Neural cell (in vitro differentiated cells): ENCODE measurements around the gene GRAP2. TPM values are rescaled to one million over a fixed set of nuclear protein-coding genes. Genes with fewer than 3 reads are reported as not detected.

Source experiments
- H2AFZ ChIP-seq: fragments of 200-600, 300-800 bp; sonication (generic), shearing (Covaris generic); 2 replicates; pipeline ENCODE4 v1.6.0; 2014; ENCODE audit warnings: low read depth, mild to moderate bottlenecking, antibody characterized with exemption, low read length, moderate library complexity
- H3F3A ChIP-seq: fragments of 200-600 bp; shearing (Covaris generic); 2 replicates; pipeline ENCODE4 v1.6.1; 2016; ENCODE audit warnings: mild to moderate bottlenecking, moderate library complexity, mixed read lengths, antibody characterized with exemption, low read length; ENCODE audit not compliant: insufficient read depth, poor library complexity, severe bottlenecking
- H3K27ac ChIP-seq: fragments of 200-600, 300-800 bp; sonication (generic), shearing (Covaris generic); 2 replicates; pipeline ENCODE4 v1.5.1; 2014; ENCODE audit warnings: mild to moderate bottlenecking, low read length, moderate library complexity
- H3K27me3 ChIP-seq: fragments of 300-800, 200-600 bp; sonication (generic), shearing (Covaris generic); 2 replicates; pipeline ENCODE4 v1.6.0; 2014; ENCODE audit warnings: mild to moderate bottlenecking, low read depth, low read length, moderate library complexity; ENCODE audit not compliant: insufficient read depth
- H3K36me3 ChIP-seq: fragments of 300-800, 200-600 bp; sonication (generic), shearing (Covaris generic); 2 replicates; pipeline ENCODE4 v1.5.1; 2014; ENCODE audit warnings: mild to moderate bottlenecking, antibody characterized with exemption, low read length, moderate library complexity; ENCODE audit not compliant: insufficient read depth
- H3K4me2 ChIP-seq: fragments of 300-800, 200-600 bp; sonication (generic), shearing (Covaris generic); 2 replicates; pipeline ENCODE4 v1.6.0; 2014; ENCODE audit warnings: mild to moderate bottlenecking, low read length
- H3K4me3 ChIP-seq: fragments of 300-800, 200-600 bp; sonication (generic), shearing (Covaris generic); 2 replicates; pipeline ENCODE4 v1.5.1; 2014; ENCODE audit warnings: mild to moderate bottlenecking, low read length, moderate library complexity
- H3K79me2 ChIP-seq: fragments of 200-600 bp; shearing (Covaris generic); replicated peaks from 2 replicates; pipeline ENCODE4 v1.6.0; 2014; ENCODE audit warnings: mild to moderate bottlenecking, low read length, moderate library complexity; ENCODE audit not compliant: insufficient read depth
- H3K9ac ChIP-seq: fragments of 300-800, 200-600 bp; sonication (generic), shearing (Covaris generic); 2 replicates; pipeline ENCODE4 v1.6.1; 2016; ENCODE audit warnings: mild to moderate bottlenecking, low read length, mixed read lengths
- H3K9me2 ChIP-seq: fragments of 200-600 bp; shearing (Covaris generic); 2 replicates; pipeline ENCODE4 v1.6.1; 2016; ENCODE audit warnings: mild to moderate bottlenecking, low read length, mixed read lengths; ENCODE audit not compliant: insufficient read depth
- H3K9me3 ChIP-seq: fragments of 200-600, 300-800 bp; sonication (generic), shearing (Covaris generic); 2 replicates; pipeline ENCODE4 v1.6.1; 2016; ENCODE audit warnings: mild to moderate bottlenecking, mixed run types, low read length, moderate library complexity, mixed read lengths
- H4K20me1 ChIP-seq: fragments of 200-600 bp; shearing (Covaris generic); 2 replicates; pipeline ENCODE4 v1.6.1; 2016; ENCODE audit warnings: mild to moderate bottlenecking, mixed run types; ENCODE audit not compliant: insufficient read depth
- CTCF ChIP-seq: fragments of 450-650 bp; IDR thresholded peaks from 2 replicates; pipeline ENCODE4 v1.5.1; 2014; ENCODE audit warnings: antibody characterized with exemption, mild to moderate bottlenecking, moderate library complexity; ENCODE audit not compliant: poor library complexity, severe bottlenecking
- EP300 ChIP-seq: fragments of 450-650 bp; conservative IDR thresholded peaks from 2 replicates; pipeline ENCODE4 v1.6.1; 2014; ENCODE audit warnings: antibody characterized with exemption, mild to moderate bottlenecking, moderate library complexity; ENCODE audit not compliant: poor library complexity, severe bottlenecking
- EZH2 ChIP-seq: fragments of 200-600, 300-800 bp; shearing (Covaris generic), sonication (generic); IDR thresholded peaks from 2 replicates; pipeline ENCODE4 v1.6.1; 2014; ENCODE audit warnings: antibody characterized with exemption, low read length, borderline replicate concordance, mild to moderate bottlenecking; ENCODE audit not compliant: insufficient read depth, poor library complexity, severe bottlenecking
- MXI1 ChIP-seq: fragments of 450-650 bp; conservative IDR thresholded peaks from 2 replicates; pipeline ENCODE4 v1.6.1; 2014; ENCODE audit warnings: antibody characterized with exemption, mild to moderate bottlenecking; ENCODE audit not compliant: poor library complexity, severe bottlenecking
- POLR2AphosphoS5 ChIP-seq: IDR thresholded peaks from 2 replicates; pipeline ENCODE4 v1.6.1; 2012
- RAD21 ChIP-seq: fragments of 450-650 bp; conservative IDR thresholded peaks from 2 replicates; pipeline ENCODE4 v1.6.1; 2014; ENCODE audit warnings: antibody characterized with exemption, mild to moderate bottlenecking, moderate library complexity
- SMC3 ChIP-seq: fragments of 450-650 bp; conservative IDR thresholded peaks from 2 replicates; pipeline ENCODE4 v1.6.1; 2014; ENCODE audit warnings: antibody characterized with exemption, mild to moderate bottlenecking, moderate library complexity; ENCODE audit not compliant: poor library complexity
- TAF1 ChIP-seq: IDR thresholded peaks from 2 replicates; pipeline ENCODE4 v1.6.1; 2012; ENCODE audit warnings: low read depth
- polyA plus RNA-seq: library from polyadenylated mRNA; depleted of rRNA; stranded (reverse); fragments of >200 nt; gene quantifications from 2 replicates; pipeline ENCODE4 v1.2.3, GENCODE V29; 2014
- TF ChIP-seq, protein P1 (sequence below): IDR thresholded peaks from 2 replicates; pipeline ENCODE4 v1.6.1; 2012; ENCODE audit warnings: borderline replicate concordance

Gene GRAP2
- polyA plus RNA-seq, 1 donor from 2014 or later: 0.30 TPM

DNA sequence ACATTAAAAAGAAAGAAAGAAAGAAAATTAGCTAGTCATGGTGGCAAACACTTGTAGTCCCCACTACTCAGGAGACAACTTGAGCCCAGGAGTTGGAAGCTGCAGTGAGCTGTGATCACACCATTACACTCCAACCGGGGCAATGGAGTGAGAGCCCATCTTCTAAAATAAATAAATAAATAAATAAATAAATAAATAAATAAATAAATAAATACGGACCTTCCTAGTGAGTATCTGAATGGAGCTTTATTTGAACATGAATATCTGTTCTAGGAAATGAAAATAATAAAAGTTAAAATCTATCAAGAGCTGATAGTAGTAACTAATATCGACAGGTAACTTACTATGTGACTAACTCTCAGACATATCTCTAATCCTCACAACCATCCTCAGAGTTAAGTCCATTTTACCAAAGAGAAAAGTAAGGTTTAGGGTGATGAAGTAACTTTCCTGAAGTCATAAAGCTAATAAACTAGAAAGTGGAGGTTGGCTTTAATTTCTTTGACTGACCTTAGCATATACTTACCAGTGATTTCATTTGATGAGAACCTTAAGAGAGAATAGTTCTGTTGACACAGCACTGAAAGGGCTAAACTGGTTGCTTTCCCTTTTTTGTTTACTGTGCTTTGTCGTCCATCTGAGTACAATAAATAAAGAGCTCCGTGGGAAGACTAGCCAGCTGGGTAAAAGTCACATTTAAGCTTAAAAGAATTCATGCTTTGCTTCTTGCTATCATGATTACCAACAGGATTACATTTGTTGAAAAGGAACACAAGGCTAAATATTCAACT lies 29.7 kb upstream of the GRAP2 start:
- Histone ChIP-seq H3K9ac (no peak overlapping the region), H3K4me2 (no peak overlapping the region), H3K27ac (no peak overlapping the region), H3K79me2 (no peaks in the 10 kb centered on the region), H3K27me3 (no peaks in the 10 kb centered on the region), H3K4me3 (no peak overlapping the region), H3K9me3 (no peaks in the 10 kb centered on the region), H3F3A (no peaks in the 10 kb centered on the region), H2AFZ (no peak overlapping the region), H4K20me1 (no peaks in the 10 kb centered on the region), H3K36me3 (no peaks in the 10 kb centered on the region), H3K9me2 (no peaks in the 10 kb centered on the region)
- TF ChIP-seq SMC3 (no peak), MXI1 (no peak), RAD21 (no peak), TAF1 (no peak), CTCF (no peak)
- TF ChIP-seq, protein P1, sequence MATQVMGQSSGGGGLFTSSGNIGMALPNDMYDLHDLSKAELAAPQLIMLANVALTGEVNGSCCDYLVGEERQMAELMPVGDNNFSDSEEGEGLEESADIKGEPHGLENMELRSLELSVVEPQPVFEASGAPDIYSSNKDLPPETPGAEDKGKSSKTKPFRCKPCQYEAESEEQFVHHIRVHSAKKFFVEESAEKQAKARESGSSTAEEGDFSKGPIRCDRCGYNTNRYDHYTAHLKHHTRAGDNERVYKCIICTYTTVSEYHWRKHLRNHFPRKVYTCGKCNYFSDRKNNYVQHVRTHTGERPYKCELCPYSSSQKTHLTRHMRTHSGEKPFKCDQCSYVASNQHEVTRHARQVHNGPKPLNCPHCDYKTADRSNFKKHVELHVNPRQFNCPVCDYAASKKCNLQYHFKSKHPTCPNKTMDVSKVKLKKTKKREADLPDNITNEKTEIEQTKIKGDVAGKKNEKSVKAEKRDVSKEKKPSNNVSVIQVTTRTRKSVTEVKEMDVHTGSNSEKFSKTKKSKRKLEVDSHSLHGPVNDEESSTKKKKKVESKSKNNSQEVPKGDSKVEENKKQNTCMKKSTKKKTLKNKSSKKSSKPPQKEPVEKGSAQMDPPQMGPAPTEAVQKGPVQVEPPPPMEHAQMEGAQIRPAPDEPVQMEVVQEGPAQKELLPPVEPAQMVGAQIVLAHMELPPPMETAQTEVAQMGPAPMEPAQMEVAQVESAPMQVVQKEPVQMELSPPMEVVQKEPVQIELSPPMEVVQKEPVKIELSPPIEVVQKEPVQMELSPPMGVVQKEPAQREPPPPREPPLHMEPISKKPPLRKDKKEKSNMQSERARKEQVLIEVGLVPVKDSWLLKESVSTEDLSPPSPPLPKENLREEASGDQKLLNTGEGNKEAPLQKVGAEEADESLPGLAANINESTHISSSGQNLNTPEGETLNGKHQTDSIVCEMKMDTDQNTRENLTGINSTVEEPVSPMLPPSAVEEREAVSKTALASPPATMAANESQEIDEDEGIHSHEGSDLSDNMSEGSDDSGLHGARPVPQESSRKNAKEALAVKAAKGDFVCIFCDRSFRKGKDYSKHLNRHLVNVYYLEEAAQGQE: no peak

GRCh38 chr22:39872548-39872947 lies 28.3 kb upstream of the GRAP2 start:
- Histone ChIP-seq H2AFZ (no peak overlapping the region), H3K27ac (no peak overlapping the region), H3K9me3 (no peaks in the 10 kb centered on the region), H3K9me2 (no peaks in the 10 kb centered on the region), H3K36me3 (no peaks in the 10 kb centered on the region), H3K79me2 (no peaks in the 10 kb centered on the region), H3K9ac (no peak overlapping the region), H3K4me3 (no peak overlapping the region), H4K20me1 (no peaks in the 10 kb centered on the region), H3K4me2 (no peak overlapping the region), H3K27me3 (no peaks in the 10 kb centered on the region), H3F3A (no peaks in the 10 kb centered on the region)
- TF ChIP-seq SMC3 (no peak), EZH2 (no peak)

DNA sequence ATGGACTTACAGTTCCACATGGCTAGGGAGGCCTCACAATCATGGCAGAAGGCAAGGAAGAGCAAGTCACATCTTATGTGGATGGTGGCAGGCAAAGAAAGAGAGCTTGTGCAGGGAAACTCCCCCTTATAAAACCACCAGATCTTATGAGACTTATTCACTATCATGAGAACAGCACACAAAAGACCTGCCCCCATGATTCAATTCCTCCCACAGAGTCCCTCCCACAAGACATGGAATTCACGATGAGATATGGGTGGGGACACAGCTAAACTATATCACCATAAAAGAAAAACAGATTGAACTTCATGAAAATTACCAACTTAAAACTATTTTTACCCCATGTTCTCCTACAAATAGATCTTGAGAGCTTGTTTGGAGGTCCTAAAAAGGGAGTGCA lies 26.9 kb upstream of the GRAP2 start:
- Histone ChIP-seq H3K27me3 (no peaks in the 10 kb centered on the region), H3K27ac (no peak overlapping the region), H3K4me2 (no peak overlapping the region), H3K4me3 (no peak overlapping the region), H3K79me2 (no peaks in the 10 kb centered on the region), H3K36me3 (no peaks in the 10 kb centered on the region), H4K20me1 (no peaks in the 10 kb centered on the region), H3K9me3 (no peaks in the 10 kb centered on the region), H3K9me2 (no peaks in the 10 kb centered on the region), H3F3A (no peaks in the 10 kb centered on the region), H2AFZ (no peak overlapping the region), H3K9ac (no peak overlapping the region)
- TF ChIP-seq POLR2AphosphoS5: no peak
- TF ChIP-seq MXI1: no peak
- no peak for TF ChIP-seq TAF1
- TF ChIP-seq RAD21: no peak
- TF ChIP-seq, protein P1: no peak
- TF ChIP-seq CTCF: no peak
- TF ChIP-seq EZH2: no peak
- TF ChIP-seq EP300: no peak
- TF ChIP-seq SMC3: no peak
